Uterus (tissue), 2 donors: ENCODE data around the gene CWC27.

ENCODE experiments used
- POLR2A ChIP-seq, 2 donors: fragments of 450-650 bp; IDR thresholded peaks; one replicate each; pipeline ENCODE4 v1.6.1; 2016; ENCODE audit warnings: antibody characterized with exemption in 2 of 2, mild to moderate bottlenecking in 1 of 2, moderate library complexity in 1 of 2
- TF ChIP-seq, protein P1 (sequence below), 4 experiments: fragments of 200-600 bp in 2 of 4; fragments of 450-650 bp in 2 of 4; sonication (generic) in 2 of 4; IDR thresholded peaks; one replicate each; pipeline ENCODE4 v1.5.1; 2016 to 2019; ENCODE audit warnings: antibody characterized with exemption in 4 of 4, mild to moderate bottlenecking in 2 of 4, moderate library complexity in 1 of 4

DNA sequence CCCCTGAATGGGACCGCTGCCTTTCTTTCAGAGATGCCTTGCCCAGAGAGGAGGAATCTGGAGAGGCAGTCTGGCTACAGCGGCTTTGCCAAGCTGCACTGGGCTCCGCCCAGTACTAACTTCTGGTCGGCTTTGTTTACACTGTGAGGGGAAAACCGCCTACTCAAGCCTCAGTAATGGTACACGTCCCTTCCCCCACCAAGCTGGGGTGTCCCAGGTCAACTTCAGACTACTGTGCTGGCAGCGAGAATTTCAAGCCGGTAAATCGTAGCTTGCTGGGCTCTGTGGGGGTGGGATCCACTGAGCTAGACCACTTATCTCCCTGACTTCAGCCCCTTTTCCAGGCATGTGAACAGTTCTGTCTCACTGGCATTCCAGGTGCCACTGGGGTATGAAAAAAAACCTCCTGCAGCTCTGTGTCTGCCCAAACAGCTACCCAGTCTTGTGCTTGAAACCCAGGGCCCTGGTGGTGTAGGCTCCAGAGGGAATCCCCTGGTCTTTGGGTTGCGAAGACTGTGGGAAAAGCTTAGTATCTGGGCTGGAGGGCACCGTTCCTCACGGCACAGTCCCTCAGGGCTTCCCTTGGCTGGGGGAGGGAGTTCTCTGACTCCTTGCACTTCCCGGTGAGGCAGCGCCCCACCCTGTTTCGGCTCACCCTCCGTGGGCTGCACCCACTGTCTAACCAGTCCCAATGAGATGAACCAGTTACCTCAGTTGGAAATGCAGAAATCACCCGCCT lies 171.2 kb downstream of the CWC27 start:
- no peak for TF ChIP-seq POLR2A (IDR thresholded peaks at IDR 0.05)
- TF ChIP-seq, protein P1, sequence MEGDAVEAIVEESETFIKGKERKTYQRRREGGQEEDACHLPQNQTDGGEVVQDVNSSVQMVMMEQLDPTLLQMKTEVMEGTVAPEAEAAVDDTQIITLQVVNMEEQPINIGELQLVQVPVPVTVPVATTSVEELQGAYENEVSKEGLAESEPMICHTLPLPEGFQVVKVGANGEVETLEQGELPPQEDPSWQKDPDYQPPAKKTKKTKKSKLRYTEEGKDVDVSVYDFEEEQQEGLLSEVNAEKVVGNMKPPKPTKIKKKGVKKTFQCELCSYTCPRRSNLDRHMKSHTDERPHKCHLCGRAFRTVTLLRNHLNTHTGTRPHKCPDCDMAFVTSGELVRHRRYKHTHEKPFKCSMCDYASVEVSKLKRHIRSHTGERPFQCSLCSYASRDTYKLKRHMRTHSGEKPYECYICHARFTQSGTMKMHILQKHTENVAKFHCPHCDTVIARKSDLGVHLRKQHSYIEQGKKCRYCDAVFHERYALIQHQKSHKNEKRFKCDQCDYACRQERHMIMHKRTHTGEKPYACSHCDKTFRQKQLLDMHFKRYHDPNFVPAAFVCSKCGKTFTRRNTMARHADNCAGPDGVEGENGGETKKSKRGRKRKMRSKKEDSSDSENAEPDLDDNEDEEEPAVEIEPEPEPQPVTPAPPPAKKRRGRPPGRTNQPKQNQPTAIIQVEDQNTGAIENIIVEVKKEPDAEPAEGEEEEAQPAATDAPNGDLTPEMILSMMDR (IDR thresholded peaks at IDR 0.05): no peak
